KOPT-K1 (cell line): ENCODE data around the gene KRT6B.

ENCODE experiments used
- H3K27ac ChIP-seq: fragments of 200-600 bp; sonication (generic); 2 replicates; pipeline ENCODE4 v1.5.1; 2016; ENCODE audit warnings: antibody characterized with exemption, mild to moderate bottlenecking, low read depth, low read length; ENCODE audit not compliant: poor library complexity, severe bottlenecking
- H3K36me3 ChIP-seq: fragments of 200-600 bp; sonication (generic); 2 replicates; pipeline ENCODE4 v1.5.1; 2017; ENCODE audit warnings: antibody characterized with exemption, mild to moderate bottlenecking, low read length, moderate library complexity; ENCODE audit not compliant: insufficient read depth
- H3K9me3 ChIP-seq: fragments of 200-600 bp; sonication (generic); 2 replicates; pipeline ENCODE4 v1.5.1; 2017; ENCODE audit warnings: antibody characterized with exemption, low read length, mild to moderate bottlenecking; ENCODE audit not compliant: insufficient read depth, poor library complexity, severe bottlenecking

Gene KRT6B

GRCh38 chr12:52434760-52435530, 17.0 kb downstream of the KRT6B start:
- no peaks in the 10 kb centered on the region for H3K9me3 ChIP-seq
- H3K36me3 ChIP-seq: no peaks in the 10 kb centered on the region
- no peak overlapping the region for H3K27ac ChIP-seq

- Histone ChIP-seq H3K9me3 (no peaks in the 10 kb centered on the region), H3K36me3 (no peaks in the 10 kb centered on the region), H3K27ac (no peak within 1 kb of the TSS)
Measured at GRCh38 chr12:52434081-52434733, 17.7 kb downstream of the KRT6B start, which contains the start of gene KRT75. Gene KRT75 (minus strand): TSS chr12:52434371. CDS start chr12:52434304, 67 bp downstream.

- no peaks in the 10 kb centered on the region for H3K36me3 ChIP-seq
- H3K27ac ChIP-seq: no peak overlapping the region
- no peaks in the 10 kb centered on the region for H3K9me3 ChIP-seq
Measured at GRCh38 chr12:52433501-52434080, 18.4 kb downstream of the KRT6B start.

GRCh38 chr12:52432559-52433207, 19.3 kb downstream of the KRT6B start:
- Histone ChIP-seq H3K36me3 (no peaks in the 10 kb centered on the region), H3K9me3 (no peaks in the 10 kb centered on the region), H3K27ac (no peak overlapping the region)

- Histone ChIP-seq H3K36me3 (no peaks in the 10 kb centered on the region), H3K9me3 (no peaks in the 10 kb centered on the region), H3K27ac (no peak overlapping the region)
Measured at GRCh38 chr12:52428121-52428520, 23.8 kb downstream of the KRT6B start.

GRCh38 chr12:52427083-52427482, 24.9 kb downstream of the KRT6B start:
- no peak overlapping the region for H3K27ac ChIP-seq
- no peaks in the 10 kb centered on the region for H3K9me3 ChIP-seq
- no peaks in the 10 kb centered on the region for H3K36me3 ChIP-seq

GRCh38 chr12:52426034-52426433, 25.9 kb downstream of the KRT6B start:
- Histone ChIP-seq H3K9me3 (no peaks in the 10 kb centered on the region), H3K27ac (no peak overlapping the region), H3K36me3 (no peaks in the 10 kb centered on the region)

- H3K9me3 ChIP-seq: no peaks in the 10 kb centered on the region
- H3K36me3 ChIP-seq: no peaks in the 10 kb centered on the region
- no peak overlapping the region for H3K27ac ChIP-seq
Measured at GRCh38 chr12:52425466-52425865, 26.5 kb downstream of the KRT6B start.

GRCh38 chr12:52423661-52424500, 28.1 kb downstream of the KRT6B start:
- Histone ChIP-seq H3K36me3 (no peaks in the 10 kb centered on the region), H3K27ac (no peak overlapping the region), H3K9me3 (no peaks in the 10 kb centered on the region)

GRCh38 chr12:52423035-52423434, 28.9 kb downstream of the KRT6B start:
- Histone ChIP-seq H3K36me3 (no peaks in the 10 kb centered on the region), H3K9me3 (no peaks in the 10 kb centered on the region), H3K27ac (no peak overlapping the region)

GRCh38 chr12:52419656-52420055, 32.3 kb downstream of the KRT6B start:
- H3K36me3 ChIP-seq: no peaks in the 10 kb centered on the region
- H3K9me3 ChIP-seq: no peaks in the 10 kb centered on the region
- no peak overlapping the region for H3K27ac ChIP-seq

GRCh38 chr12:52418576-52419110, 33.3 kb downstream of the KRT6B start:
- Histone ChIP-seq H3K36me3 (no peaks in the 10 kb centered on the region), H3K27ac (no peak overlapping the region), H3K9me3 (no peaks in the 10 kb centered on the region)

- H3K36me3 ChIP-seq: no peaks in the 10 kb centered on the region
- no peak overlapping the region for H3K27ac ChIP-seq
- no peaks in the 10 kb centered on the region for H3K9me3 ChIP-seq
Measured at GRCh38 chr12:52417740-52418139, 34.2 kb downstream of the KRT6B start.

- Histone ChIP-seq H3K27ac (no peak overlapping the region), H3K9me3 (no peaks in the 10 kb centered on the region), H3K36me3 (no peaks in the 10 kb centered on the region)
Measured at GRCh38 chr12:52416795-52417194, 35.2 kb downstream of the KRT6B start.
